HepG2 (cell line): ENCODE results near the gene FKBP1A. TPM values are rescaled to one million over a fixed set of nuclear protein-coding genes. Genes with fewer than 3 reads are reported as not detected.

Source experiments
- ATAC-seq: fragments of 200-7000 bp; cut with Tn5 transposase; 3 replicates; pipeline ENCODE4 v1.9.1; 2020; ENCODE audit warnings: mild to moderate bottlenecking, moderate library complexity
- BruUV-seq: library from RNA; stranded (reverse); fragments of 400-500 nt; replicated peaks from 2 replicates; lab custom pipeline; 2021; lab: Mats Ljungman, UMichigan
- CTCF ChIA-PET: fragments of 300-600 bp; formaldehyde crosslinking; extraction: SDS; loops from one replicate; lab custom pipeline; 2021; ENCODE audit warnings: low total read pairs, inconsistent platforms, low intra/inter-chr PET ratio; lab: Yijun Ruan, JAX
- POLR2A ChIA-PET: fragments of 350-600 bp; sonication (Branson Sonifier 250); formaldehyde crosslinking; loops from one replicate; lab custom pipeline; 2020; ENCODE audit warnings: antibody characterized with exemption, inconsistent platforms; lab: Yijun Ruan, JAX
- DNase-seq: peaks from one replicate; pipeline ENCODE4 v3.0.0-alpha.2; 2015; ENCODE audit warnings: low spot score
- FAIRE-seq: peaks from 3 replicates; lab custom pipeline; 2011; peaks lifted over from hg19 to GRCh38; lab: Jason Lieb, UNC
- H2AFZ ChIP-seq: one replicate; pipeline ENCODE4 v1.6.1; 2011; ENCODE audit warnings: low read length, inconsistent platforms
- H3K27ac ChIP-seq: fragments of 300-600 bp; 3 replicates; pipeline ENCODE4 v1.8.0; 2011; ENCODE audit warnings: mixed run types, mild to moderate bottlenecking, mixed read lengths, low read length, inconsistent platforms; ENCODE audit not compliant: insufficient read depth; ENCODE audit errors: extremely low read length
- H3K27me3 ChIP-seq, 2 experiments: fragments of 200-600 bp in 1 of 2; 2 replicates in 1 of 2; 3 replicates in 1 of 2; pipeline versions ENCODE4 v1.6.0 to v1.8.0; 2011; ENCODE audit warnings: low read length in 2 of 2, mild to moderate bottlenecking in 2 of 2, moderate library complexity in 2 of 2, inconsistent platforms in 1 of 2; ENCODE audit not compliant: insufficient read depth in 2 of 2, control insufficient read depth in 1 of 2
- H3K36me3 ChIP-seq, 2 experiments: fragments of 200-600 bp in 1 of 2; replicated peaks in 1 of 2; 2 replicates in 1 of 2; 3 replicates in 1 of 2; pipeline versions ENCODE4 v1.5.1 to v1.8.0; 2011; ENCODE audit warnings: low read length in 2 of 2, inconsistent platforms in 1 of 2; ENCODE audit not compliant: insufficient read depth in 2 of 2, control insufficient read depth in 1 of 2
- H3K4me1 ChIP-seq: 2 replicates; pipeline ENCODE4 v1.5.1; 2012; ENCODE audit warnings: low read length, inconsistent platforms; ENCODE audit not compliant: insufficient read depth
- H3K4me2 ChIP-seq: 2 replicates; pipeline ENCODE4 v1.6.0; 2011; ENCODE audit warnings: low read depth, low read length, inconsistent platforms
- H3K4me3 ChIP-seq, 3 experiments: fragments of 200-600 bp in 1 of 3; sonication (generic), shearing (Covaris generic) in 1 of 3; replicated peaks in 1 of 3; 2 replicates each; pipeline ENCODE4 v1.5.1; 2011 to 2016; ENCODE audit warnings: low read length in 3 of 3, inconsistent platforms in 2 of 3, low read depth in 2 of 3, mild to moderate bottlenecking in 2 of 3, control low read depth in 1 of 3, mixed read lengths in 1 of 3; ENCODE audit not compliant: insufficient read depth in 1 of 3
- H3K79me2 ChIP-seq: one replicate; pipeline ENCODE4 v1.6.1; 2011; ENCODE audit warnings: low read length, inconsistent platforms; ENCODE audit not compliant: insufficient read depth
- H3K9ac ChIP-seq: 2 replicates; pipeline ENCODE4 v1.6.0; 2011; ENCODE audit warnings: mild to moderate bottlenecking, low read depth, low read length, inconsistent platforms; ENCODE audit not compliant: insufficient read depth
- H3K9me3 ChIP-seq: 2 replicates; pipeline ENCODE4 v1.5.1; 2012; ENCODE audit warnings: mild to moderate bottlenecking, low read length
- H4K20me1 ChIP-seq: 2 replicates; pipeline ENCODE4 v1.6.0; 2011; ENCODE audit warnings: inconsistent platforms, mild to moderate bottlenecking, low read length, moderate library complexity; ENCODE audit not compliant: insufficient read depth
- FOXC1 ChIP-seq: sonication (generic); formaldehyde crosslinking; IDR thresholded peaks from 2 replicates; pipeline ENCODE4 v1.8.0; 2022; ENCODE audit warnings: mild to moderate bottlenecking, missing genetic modification reagents, borderline replicate concordance
- RBM22 ChIP-seq: fragments of 200-400 bp; formaldehyde crosslinking; optimal IDR thresholded peaks from 2 replicates; pipeline ENCODE3; 2017; ENCODE audit warnings: mild to moderate bottlenecking, low read length, moderate library complexity
- SOX13 ChIP-seq, 3 experiments: fragments of 450-650 bp in 1 of 3; sonication (generic) in 1 of 3; formaldehyde crosslinking in 1 of 3; IDR thresholded peaks in 2 of 3; conservative IDR thresholded peaks in 1 of 3; 2 replicates each; pipeline versions ENCODE4 v1.5.0 to v1.6.1; 2016 to 2020; ENCODE audit warnings: antibody characterized with exemption in 1 of 3, mild to moderate bottlenecking in 1 of 3, missing compliant biosample characterization in 1 of 3, missing genetic modification reagents in 1 of 3, moderate library complexity in 1 of 3
- ZNF160 ChIP-seq: sonication (generic); formaldehyde crosslinking; IDR thresholded peaks from 2 replicates; pipeline ENCODE4 v1.8.0; 2022; ENCODE audit warnings: mild to moderate bottlenecking, inconsistent platforms, missing genetic modification reagents
- WGBS: methylation state at CpG from one replicate; pipeline ENCODE4 v1.1.6; 2017; ENCODE audit warnings: low lambda C conversion rate; 5-methylcytosine and 5-hydroxymethylcytosine counted together
- in situ Hi-C: cut with HindIII; loops from 2 replicates; pipeline ENCODE4 v1.10.0; 2017; ENCODE audit warnings: low pct_unique_long_range_greater_than_20kb; ENCODE audit not compliant: extremely low pct_ligation_motif_present
- intact Hi-C: fragments of 100-400 bp; cut with micrococcal nuclease; formaldehyde crosslinking; loops from one replicate; pipeline ENCODE4 v1.10.0; 2022; ENCODE audit not compliant: unreplicated experiment
- polyA plus RNA-seq, 8 experiments: library from polyadenylated mRNA; depleted of rRNA in 3 of 8; stranded (reverse) in 7 of 8; unstranded in 1 of 8; fragments of >200 nt; fragmentation: Illumina TruSeq in 4 of 8; extraction: Trizol in 4 of 8; gene quantifications; 2 replicates each; pipeline versions ENCODE4 v1.2.1 to v1.2.3, GENCODE V29; 2011 to 2016; ENCODE audit warnings: low read depth in 4 of 8, missing spikeins in 1 of 8, mixed read lengths in 1 of 8; ENCODE audit not compliant: insufficient read depth in 1 of 8
- total RNA-seq, 5 experiments: library from RNA; depleted of rRNA; stranded (reverse); fragments of >200 nt; fragmentation: Illumina TruSeq; extraction: Trizol; gene quantifications; 2 replicates each; pipeline ENCODE4 v1.2.3, GENCODE V29; 2016; ENCODE audit warnings: low read depth in 1 of 5

Gene FKBP1A
- total and polyA plus RNA-seq, 2 of the 13 experiments (the other 11 are each of a cell fraction or from before 2014, with no cell fraction given), result 119 to 468 TPM

- no peak for ATAC-seq
- FAIRE-seq, result no peak
- TF ChIP-seq RBM22 (peak; percentile 29), FOXC1 (CRISPR knock-in tag) (no peak)
- no peak overlapping the region for H3K4me2 ChIP-seq
- no peaks in the 10 kb centered on the region for H3K27me3 ChIP-seq
- no peaks in the 10 kb centered on the region for H3K4me1 ChIP-seq
- H2AFZ ChIP-seq, result no peak overlapping the region
- 97% methylated on average over 9 of the region's 9 CpGs for WGBS
- ChIA-PET POLR2A (no interaction called here), CTCF (no interaction called here)
- H3K9me3 ChIP-seq, result peaks cover 17% of the 10 kb centered on the region; the same call in 1 of the 2 replicates
- in situ Hi-C loops, result no loop called here
- H3K36me3 ChIP-seq, result peaks cover 24 to 66% of the 10 kb centered on the region in 2 experiments
- H3K79me2 ChIP-seq, result peaks cover 9% of the 10 kb centered on the region
- no peak overlapping the region for H3K27ac ChIP-seq
- DNase-seq, result no peak
- no peak overlapping the region for H3K9ac ChIP-seq
- no peaks in the 10 kb centered on the region; the same call in 1 of the 2 replicates for H4K20me1 ChIP-seq
- intact Hi-C loops, result no loop called here
- H3K4me3 ChIP-seq, result no peak overlapping the region
- no TSS peak for BruUV-seq
Measured at GRCh38 chr20:1357921-1358671, 34.8 kb downstream of the FKBP1A start.

- Histone ChIP-seq H3K27me3 (no peaks in the 10 kb centered on the region), H2AFZ (no peak overlapping the region), H3K4me2 (no peak overlapping the region), H3K9ac (no peak overlapping the region), H3K79me2 (peaks cover 9% of the 10 kb centered on the region), H3K36me3 (peaks cover 13 to 45% of the 10 kb centered on the region in 2 experiments), H3K4me3 (no peak overlapping the region), H4K20me1 (peaks cover 3% of the 10 kb centered on the region; the same call in 1 of the 2 replicates), H3K27ac (no peak overlapping the region), H3K9me3 (peaks cover 17% of the 10 kb centered on the region; the same call in 1 of the 2 replicates), H3K4me1 (no peaks in the 10 kb centered on the region)
- ChIA-PET CTCF (no interaction called here), POLR2A (no interaction called here)
- intact Hi-C loops (no loop called here), in situ Hi-C loops (no loop called here)
- DNase-seq (no peak), ATAC-seq (no peak), FAIRE-seq (no peak)
- TF ChIP-seq SOX13 (IDR thresholded peaks at IDR 0.05) (no peak), SOX13 (CRISPR knock-in tag; conservative IDR thresholded peaks at IDR 0.05 in 1 of 2, IDR thresholded peaks at IDR 0.05 in 1 of 2) (no peak), ZNF160 (CRISPR knock-in tag) (peak; percentile 98)
- no TSS peak for BruUV-seq
Measured at GRCh38 chr20:1353956-1354355, 38.9 kb downstream of the FKBP1A start.
